EH (cell line): ENCODE measurements around the gene ASPHD2.
A peak's percentile ranks its signal among the peaks of the same experiment; 100 is the strongest.

Experiments
- DNase-seq: peaks from one replicate; pipeline ENCODE4 v3.0.0-alpha.2; 2015; ENCODE audit warnings: low read depth

Gene ASPHD2

DNA sequence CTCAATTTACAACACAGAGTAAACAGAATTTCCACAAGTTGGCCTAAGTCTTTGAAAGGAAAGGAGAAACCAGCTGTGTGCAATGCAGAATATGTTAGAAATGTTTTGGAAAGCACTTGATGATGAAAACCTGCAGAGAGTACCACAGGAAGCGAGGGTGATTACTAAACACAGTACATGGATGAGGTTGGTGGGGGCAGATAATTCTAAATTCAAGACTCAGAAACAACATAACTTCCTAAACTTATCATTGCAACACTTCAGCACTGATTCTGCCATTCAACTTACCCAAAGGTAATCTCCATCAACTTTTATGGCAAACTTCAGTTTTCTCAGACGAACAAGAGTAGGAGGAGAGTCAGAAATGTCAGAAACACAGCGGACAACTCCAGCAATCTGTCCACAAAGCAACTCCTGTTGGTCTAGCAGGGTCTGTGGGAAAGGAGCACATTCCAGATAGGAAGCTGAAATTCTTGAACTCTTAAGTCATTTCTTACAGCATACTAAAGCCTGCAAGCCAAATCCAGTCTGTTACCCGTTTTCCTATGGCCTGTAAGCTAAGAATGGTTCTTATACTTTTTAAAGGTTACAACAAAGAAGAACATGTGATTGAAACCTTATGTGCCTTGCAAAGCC lies 47.8 kb downstream of the ASPHD2 start:
- peak; percentile 71 for DNase-seq

DNA sequence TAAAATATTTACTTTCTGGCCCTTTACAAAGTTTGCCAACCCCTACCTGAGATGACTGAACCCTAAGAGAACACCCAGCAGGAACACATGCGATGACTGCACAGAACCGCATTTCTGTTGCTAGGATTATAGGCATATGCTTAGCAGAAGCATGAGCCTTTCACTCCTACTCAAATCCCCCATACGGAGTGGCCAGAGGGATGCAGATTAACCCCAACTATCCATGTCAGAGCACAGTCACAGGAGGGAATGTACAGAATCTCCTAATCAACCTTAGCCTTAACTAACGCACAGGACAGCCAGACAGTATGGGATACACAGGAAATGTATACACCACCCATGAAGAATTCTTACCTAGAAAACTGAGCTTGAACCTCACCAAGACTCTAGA lies 48.3 kb downstream of the ASPHD2 start:
- no peak for DNase-seq

- no peak for DNase-seq
These were observed 50.2 kb downstream of the ASPHD2 start for GRCh38 chr22:26479043-26479791.

GRCh38 chr22:26479792-26480610 lies 50.9 kb downstream of the ASPHD2 start:
- no peak for DNase-seq

GRCh38 chr22:26480611-26480932 lies 51.5 kb downstream of the ASPHD2 start:
- DNase-seq, result no peak

DNA sequence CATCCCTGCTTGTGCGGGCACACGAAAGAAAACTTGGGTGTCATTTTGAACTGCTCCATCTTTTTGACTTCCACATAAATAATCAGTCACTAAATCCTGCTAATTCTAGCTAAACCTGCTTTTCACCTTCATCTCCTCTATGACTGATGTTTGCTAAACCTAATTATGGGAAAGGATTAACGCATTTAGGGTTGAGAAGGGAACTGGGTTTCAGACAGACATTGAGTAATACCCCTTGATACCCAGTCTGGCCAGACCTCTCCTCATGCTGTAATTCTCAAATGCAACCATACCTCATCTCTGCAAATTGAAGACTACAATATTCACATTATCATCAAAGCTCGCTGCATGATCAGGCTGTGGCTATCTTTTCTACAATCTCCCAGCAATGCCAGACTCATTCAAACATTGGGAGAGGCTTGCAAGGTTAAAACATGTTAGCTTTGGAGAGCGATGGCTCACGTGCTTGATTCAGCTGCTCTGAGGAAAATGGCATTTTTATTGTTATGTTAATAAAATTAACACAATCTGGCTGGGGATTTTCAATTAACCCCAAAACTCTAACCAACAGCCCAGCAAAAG lies 52.1 kb downstream of the ASPHD2 start:
- DNase-seq, result no peak

DNA sequence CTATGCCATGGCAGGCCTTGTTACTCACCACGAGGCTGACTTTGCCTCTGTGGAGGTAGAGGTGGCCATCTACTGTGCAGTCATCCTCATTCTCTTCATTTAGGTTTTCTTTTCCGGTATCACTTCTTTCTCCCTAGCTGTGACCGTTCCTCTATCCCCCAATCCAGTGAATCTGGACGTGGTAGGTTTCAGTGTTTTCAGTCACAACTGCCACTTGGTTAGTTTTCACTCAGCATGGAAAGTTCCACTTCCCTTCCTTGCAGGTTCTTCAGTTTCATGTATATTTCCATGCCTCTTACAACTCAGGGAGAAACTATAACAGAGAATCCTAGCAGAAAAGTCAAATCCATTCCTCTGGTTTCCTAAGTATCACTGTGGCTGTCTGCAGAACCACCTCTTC lies 52.6 kb downstream of the ASPHD2 start:
- no peak for DNase-seq

DNA sequence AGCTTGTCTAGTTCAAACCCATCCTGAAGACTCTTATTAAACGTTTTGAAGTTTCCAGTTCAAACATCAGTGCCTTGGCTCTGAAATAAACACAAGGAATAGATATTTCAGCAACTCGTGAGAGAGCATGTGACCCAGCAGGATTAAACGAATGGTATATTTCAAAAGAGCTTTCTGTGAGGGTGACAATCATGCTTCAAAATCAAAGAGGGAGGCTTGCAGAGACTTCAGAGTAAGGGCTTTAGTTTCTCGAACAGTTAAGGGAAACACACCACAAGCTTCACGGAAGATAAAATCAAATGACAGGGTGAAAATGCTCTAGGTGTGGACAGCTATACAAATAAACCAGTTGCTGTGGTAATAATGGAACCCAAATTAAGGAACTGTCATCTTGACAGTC lies 53.1 kb downstream of the ASPHD2 start:
- DNase-seq, result no peak

DNA sequence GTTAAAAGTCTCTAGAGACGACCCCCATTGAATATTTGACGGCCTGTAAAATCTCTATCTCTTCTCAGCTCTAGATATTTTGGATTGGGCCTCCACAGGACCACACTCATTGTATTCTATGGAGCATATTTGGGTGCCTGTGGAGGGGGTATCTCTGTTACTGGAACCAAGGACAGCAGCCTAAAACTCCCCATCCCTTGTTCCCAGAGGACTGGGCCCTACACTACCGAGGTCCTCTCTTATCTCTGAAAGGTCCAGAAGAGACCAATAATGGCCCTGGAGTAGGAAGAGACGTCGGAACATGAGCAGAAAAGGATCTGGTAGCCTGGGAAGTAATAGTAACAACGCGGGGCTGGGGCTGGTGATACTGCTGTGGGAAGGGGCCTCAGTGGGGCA lies 54.0 kb downstream of the ASPHD2 start:
- DNase-seq, result no peak

DNA sequence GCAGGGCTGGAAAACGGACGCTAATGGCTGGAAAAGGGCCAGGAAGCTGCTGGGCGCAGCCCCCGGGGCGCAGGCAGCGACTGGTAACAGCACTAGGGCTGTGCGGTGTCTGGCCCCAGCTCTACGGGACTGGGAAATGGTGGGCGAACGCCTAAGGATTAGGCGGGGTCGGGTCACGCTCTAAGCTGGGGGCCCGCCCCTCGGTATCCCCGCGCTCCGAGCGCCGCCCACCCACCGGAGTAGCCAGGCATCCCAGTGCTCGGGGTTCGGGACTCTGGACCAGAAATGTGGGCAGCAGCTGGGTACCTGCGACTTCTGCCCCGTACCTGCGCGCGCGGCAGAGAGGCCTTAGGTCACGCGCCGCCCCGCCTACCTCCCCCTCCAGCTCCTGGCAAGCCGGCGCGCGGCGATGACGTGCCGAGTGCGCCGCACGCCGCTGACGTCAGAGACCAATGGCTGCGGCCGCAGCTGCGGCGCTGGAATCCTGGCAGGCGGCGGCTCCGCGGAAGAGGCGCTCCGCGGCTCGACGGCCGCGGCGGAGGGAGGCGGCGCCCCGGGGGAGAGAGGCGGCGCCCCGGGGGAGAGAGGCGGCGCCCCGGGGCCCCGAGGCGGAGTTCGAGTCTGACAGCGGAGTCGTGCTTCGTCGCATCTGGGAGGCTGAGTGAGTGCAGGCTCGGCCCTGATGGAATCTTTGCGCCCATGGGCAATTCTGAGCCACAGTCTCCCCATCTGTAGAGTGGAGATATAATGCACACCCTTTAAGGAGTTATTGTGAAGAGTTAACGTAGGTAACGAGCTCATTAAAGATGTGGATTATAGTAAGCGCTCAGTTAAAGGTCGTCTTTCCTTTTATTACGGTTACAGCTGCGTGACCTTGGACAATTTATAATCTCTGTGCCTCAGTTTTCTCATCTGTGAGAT lies 54.6 kb downstream of the ASPHD2 start, which contains the start of the genes HPS4 and SRRD:
TSS of gene HPS4 (minus strand) at position 345 of the 921 bp plus-strand sequence. CDS start 2,021 bp downstream, outside the sequence.
TSS of gene SRRD (plus strand) at position 439 of the 921 bp plus-strand sequence. CDS start at position 453, 14 bp downstream.
- peak; percentile 87 for DNase-seq

- peak; percentile 25 for DNase-seq
These were observed 55.3 kb downstream of the ASPHD2 start for GRCh38 chr22:26484360-26484706.

DNA sequence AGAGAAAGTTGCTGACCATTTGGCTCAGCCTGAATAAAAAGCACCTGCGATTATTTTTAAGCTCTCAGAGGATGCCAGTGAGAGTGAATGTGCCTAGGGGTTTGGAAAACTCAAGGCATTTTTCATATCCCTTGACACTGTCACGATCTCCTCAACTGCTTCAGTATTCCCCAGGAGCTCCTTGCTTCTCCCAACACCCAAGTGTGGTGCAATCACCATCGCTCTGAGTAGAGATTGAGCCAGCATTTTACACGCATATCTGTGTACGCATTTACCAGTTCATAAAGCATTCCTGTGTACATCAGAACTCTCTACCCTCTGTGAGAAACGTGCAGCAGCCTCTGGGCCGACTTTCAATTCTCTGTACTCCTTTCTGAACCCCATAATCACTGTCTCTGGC lies 56.0 kb downstream of the ASPHD2 start:
- DNase-seq, result peak; percentile 53

DNA sequence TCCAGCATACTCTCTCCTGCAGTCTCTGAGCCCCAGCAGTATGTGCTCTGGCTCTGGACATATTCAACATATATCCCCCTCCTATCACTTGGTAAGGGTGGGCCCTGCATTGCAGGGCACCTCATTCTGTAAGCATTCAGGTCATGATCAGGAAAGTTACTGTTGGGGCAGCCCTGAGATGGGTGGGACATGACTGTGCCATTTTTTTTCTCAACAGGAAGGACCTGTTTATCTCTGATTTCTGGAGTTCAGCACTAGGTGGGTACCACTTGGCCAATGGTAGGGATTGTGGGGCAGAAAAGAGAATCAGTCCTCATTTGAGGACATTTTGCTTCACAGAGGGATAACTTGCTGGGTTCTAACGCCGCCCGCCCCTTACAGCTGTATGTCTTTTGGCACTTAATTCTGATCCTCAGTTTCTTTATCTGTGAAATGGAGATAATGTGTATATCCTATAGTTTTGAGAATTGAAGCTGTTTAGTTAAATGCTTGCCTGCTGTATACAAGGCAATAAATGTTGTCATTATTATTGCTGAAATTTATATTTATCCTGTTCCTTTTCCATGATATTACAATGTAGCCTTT lies 56.8 kb downstream of the ASPHD2 start:
- DNase-seq, result no peak

DNA sequence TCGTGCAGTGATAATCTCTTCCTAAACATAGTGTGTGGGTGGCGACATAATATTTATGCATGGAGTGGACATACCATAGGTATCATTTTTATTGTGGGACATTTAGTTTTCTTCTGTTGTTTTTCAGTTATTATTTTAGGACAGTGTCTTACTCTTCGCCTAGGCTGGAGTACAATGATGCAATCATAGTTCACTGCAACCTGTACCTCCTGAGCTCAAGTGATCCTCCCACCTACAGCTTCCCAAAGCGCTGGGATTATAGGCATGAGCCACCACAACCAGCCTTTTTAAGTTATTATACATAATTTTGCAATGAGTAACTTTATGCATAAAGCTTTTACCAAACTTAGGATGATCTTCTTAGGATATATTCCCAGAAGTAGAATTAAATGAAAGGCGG lies 57.3 kb downstream of the ASPHD2 start:
- no peak for DNase-seq

DNA sequence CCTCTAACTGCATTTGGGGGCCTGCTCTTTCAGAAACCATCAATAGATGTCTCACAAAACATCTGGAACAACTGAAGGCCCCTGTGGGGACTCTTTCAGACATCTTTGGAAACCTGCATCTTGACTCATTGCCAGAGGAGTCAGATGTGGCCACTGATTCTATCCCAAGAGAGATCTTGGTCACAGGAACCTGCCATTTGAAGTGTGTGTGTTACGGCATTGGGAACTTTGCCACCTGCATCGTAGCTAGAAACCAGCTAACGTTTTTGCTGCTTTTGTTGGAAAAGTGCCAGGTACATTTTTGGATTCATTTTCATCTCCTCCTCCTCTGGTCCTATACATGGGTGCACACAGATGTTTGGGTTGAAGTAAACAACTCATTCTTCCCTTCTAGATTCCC lies 58.9 kb downstream of the ASPHD2 start:
- no peak for DNase-seq

- no peak for DNase-seq
These were observed 60.5 kb downstream of the ASPHD2 start for GRCh38 chr22:26489447-26490036.

DNA sequence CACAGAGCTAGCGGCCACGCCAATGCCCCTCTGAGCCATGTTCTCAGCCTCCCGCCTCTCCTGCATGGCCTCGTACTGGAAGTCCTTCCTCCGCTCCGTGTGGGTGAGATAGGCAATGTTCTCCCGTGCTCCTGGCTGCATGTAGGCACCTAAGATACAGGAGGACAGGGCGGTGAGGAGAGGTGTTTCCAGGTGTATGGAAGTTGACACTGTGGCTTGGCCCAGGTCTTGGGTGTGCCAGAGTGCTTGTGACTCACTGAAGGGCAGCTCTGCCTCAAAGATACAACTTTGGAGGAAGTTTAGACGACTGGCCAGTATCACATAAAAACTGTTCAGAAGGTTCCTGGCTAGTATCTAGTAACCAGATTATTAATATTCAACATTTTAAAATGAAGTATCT lies 63.2 kb downstream of the ASPHD2 start:
- no peak for DNase-seq

- DNase-seq, result no peak
These were observed 65.4 kb downstream of the ASPHD2 start for GRCh38 chr22:26494506-26494905.
